ENCODE measurements around the gene PPARD. TPM values are rescaled to one million over a fixed set of nuclear protein-coding genes. Genes with fewer than 3 reads are reported as not detected.
"Not testable (repeated sequence)": the region's sequence is repeated elsewhere in the genome, so short reads cannot be mapped to it uniquely, and the experiment has no call there.

Gene PPARD
- total RNA-seq, 1 experiment from 2014 or later: 13.8 TPM

DNA sequence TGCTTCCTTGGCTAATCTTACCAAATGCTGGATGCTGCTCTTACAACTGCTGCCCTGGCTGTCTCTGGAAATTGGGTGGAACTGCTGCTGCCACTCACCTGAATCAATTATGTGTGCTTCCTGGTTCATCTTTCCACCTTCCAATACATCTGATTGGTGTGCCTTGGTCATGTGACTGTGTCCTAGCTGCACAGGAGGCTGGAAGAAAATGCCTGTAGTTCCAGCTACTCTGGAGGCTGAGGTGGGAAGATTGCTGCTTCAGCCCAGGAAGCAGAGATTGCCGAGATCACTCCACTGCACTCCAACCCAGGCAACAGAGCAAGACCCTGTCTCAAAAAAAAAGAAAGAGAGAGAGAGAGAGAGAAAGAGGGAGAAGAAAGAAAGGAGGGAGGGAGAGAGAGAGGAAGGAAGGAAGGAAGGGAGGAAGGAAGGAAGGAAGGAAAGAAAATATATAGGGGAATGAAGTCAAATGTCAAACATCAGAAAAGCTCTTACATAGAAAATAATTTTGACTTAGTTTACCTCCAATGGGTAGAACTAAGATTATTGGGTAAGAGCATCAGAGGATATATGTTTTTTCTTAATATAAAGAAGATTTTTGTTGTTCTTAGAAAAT, 14.1 kb upstream of the PPARD start:
- no peak for TF ChIP-seq EZH2 (IDR thresholded peaks at IDR 0.05; ENCODE audit: borderline replicate concordance, low read depth, low read length, poor library complexity, severe bottlenecking)
- TF ChIP-seq, protein P1, sequence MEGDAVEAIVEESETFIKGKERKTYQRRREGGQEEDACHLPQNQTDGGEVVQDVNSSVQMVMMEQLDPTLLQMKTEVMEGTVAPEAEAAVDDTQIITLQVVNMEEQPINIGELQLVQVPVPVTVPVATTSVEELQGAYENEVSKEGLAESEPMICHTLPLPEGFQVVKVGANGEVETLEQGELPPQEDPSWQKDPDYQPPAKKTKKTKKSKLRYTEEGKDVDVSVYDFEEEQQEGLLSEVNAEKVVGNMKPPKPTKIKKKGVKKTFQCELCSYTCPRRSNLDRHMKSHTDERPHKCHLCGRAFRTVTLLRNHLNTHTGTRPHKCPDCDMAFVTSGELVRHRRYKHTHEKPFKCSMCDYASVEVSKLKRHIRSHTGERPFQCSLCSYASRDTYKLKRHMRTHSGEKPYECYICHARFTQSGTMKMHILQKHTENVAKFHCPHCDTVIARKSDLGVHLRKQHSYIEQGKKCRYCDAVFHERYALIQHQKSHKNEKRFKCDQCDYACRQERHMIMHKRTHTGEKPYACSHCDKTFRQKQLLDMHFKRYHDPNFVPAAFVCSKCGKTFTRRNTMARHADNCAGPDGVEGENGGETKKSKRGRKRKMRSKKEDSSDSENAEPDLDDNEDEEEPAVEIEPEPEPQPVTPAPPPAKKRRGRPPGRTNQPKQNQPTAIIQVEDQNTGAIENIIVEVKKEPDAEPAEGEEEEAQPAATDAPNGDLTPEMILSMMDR (conservative IDR thresholded peaks at IDR 0.05; ENCODE audit: low read depth, low read length): no peak
- intact Hi-C loops (cut with micrococcal nuclease; ENCODE audit: unreplicated experiment): no loop called here
- POLR2A ChIA-PET (ENCODE audit: low non-redundant PET): no interaction called here
- Histone ChIP-seq H3K27me3 (replicated peaks; ENCODE audit: insufficient read depth, low read depth, low read length, poor library complexity) (no peaks in the 10 kb centered on the region), H3K4me1 (ENCODE audit: insufficient read depth, low read length, poor library complexity, severe bottlenecking) (no peaks in the 10 kb centered on the region), H3K27ac (ENCODE audit: low read depth, low read length, poor library complexity, severe bottlenecking) (no peak overlapping the region), H3K4me3 (ENCODE audit: low read depth, low read length, poor library complexity, severe bottlenecking) (no peak overlapping the region), H3K9me3 (ENCODE audit: low read depth, low read length, poor library complexity, severe bottlenecking) (peaks cover 4% of the 10 kb centered on the region), H3K36me3 (ENCODE audit: insufficient read depth, low read length, poor library complexity, severe bottlenecking) (no peaks in the 10 kb centered on the region)
- CTCF ChIA-PET: no interaction called here
- no peak for DNase-seq (ENCODE audit: low spot score)
- BruUV-seq (replicated peaks): no TSS peak

DNA sequence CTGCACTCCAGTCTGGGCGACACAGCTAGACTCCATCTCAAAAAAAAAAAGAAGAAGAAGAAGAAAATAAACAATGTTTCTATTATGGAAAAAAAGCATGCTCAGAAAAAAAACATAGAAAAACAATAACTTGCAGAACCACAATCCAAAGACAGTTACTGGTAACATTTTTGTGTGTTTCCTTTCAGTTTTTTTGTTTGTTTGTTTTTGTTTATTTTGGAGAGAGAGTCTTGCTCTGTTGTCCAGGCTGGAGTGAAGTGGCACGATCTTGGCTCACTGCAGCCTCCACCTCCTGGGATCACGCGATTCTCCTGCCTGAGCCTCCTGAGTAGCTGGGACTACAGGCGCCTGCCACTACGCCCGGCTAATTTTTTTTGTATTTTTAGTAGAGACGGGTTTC, 13.4 kb upstream of the PPARD start:
- H3K36me3 ChIP-seq (ENCODE audit: insufficient read depth, low read length, poor library complexity, severe bottlenecking); H3K4me3 ChIP-seq (ENCODE audit: low read depth, low read length, poor library complexity, severe bottlenecking); DNase-seq (ENCODE audit: low spot score); H3K27me3 ChIP-seq (replicated peaks; ENCODE audit: insufficient read depth, low read depth, low read length, poor library complexity); CTCF ChIA-PET; H3K27ac ChIP-seq (ENCODE audit: low read depth, low read length, poor library complexity, severe bottlenecking); H3K9me3 ChIP-seq (ENCODE audit: low read depth, low read length, poor library complexity, severe bottlenecking); BruUV-seq (replicated peaks); intact Hi-C loops (cut with micrococcal nuclease; ENCODE audit: unreplicated experiment); H3K4me1 ChIP-seq (ENCODE audit: insufficient read depth, low read length, poor library complexity, severe bottlenecking): not testable (repeated sequence)
- POLR2A ChIA-PET (ENCODE audit: low non-redundant PET): interaction anchor here (0.6 kb wide), 1 partner anchor 1520 kb away, joined by 3 read pairs; no protein-coding TSS in a partner anchor

DNA sequence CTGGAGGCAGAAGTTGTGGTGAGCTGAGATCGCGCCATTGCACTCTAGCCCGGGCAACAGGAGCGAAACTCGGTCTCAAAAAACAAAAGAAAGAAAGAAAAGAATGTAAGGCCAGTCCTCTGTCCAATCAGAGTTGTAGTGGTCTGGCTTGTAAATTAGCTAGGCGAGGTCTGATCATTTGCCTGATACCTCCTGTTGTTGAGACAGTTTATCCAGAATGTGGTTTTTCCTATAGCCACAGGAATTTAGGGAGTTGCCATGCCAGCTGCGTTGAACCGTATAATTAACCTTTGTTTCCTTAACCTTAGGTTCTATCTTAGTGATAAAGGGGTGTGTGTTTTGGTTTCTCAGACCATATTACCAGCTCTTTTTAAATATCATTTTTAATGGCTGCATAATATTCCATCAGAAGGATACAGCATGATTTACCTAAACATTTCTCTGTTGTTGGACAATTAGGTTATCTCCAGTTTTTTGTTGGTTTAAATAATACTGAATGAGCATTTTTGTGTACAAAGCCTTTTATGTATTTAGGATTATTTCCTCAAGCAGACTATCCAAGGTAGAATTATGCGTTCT, 11.7 kb upstream of the PPARD start:
- no peak overlapping the region for H3K27ac ChIP-seq (ENCODE audit: low read depth, low read length, poor library complexity, severe bottlenecking)
- H3K9me3 ChIP-seq (ENCODE audit: low read depth, low read length, poor library complexity, severe bottlenecking): peaks cover 4% of the 10 kb centered on the region
- BruUV-seq (replicated peaks): no TSS peak
- H3K36me3 ChIP-seq (ENCODE audit: insufficient read depth, low read length, poor library complexity, severe bottlenecking): no peaks in the 10 kb centered on the region
- ChIA-PET POLR2A (ENCODE audit: low non-redundant PET) (no interaction called here), CTCF (no interaction called here)
- intact Hi-C loops (cut with micrococcal nuclease; ENCODE audit: unreplicated experiment): no loop called here
- no peak for DNase-seq (ENCODE audit: low spot score)
- TF ChIP-seq, protein P1 (conservative IDR thresholded peaks at IDR 0.05; ENCODE audit: low read depth, low read length): no peak
- no peak for TF ChIP-seq EZH2 (IDR thresholded peaks at IDR 0.05; ENCODE audit: borderline replicate concordance, low read depth, low read length, poor library complexity, severe bottlenecking)
- no peak overlapping the region for H3K4me3 ChIP-seq (ENCODE audit: low read depth, low read length, poor library complexity, severe bottlenecking)
- H3K4me1 ChIP-seq (ENCODE audit: insufficient read depth, low read length, poor library complexity, severe bottlenecking): no peaks in the 10 kb centered on the region
- no peaks in the 10 kb centered on the region for H3K27me3 ChIP-seq (replicated peaks; ENCODE audit: insufficient read depth, low read depth, low read length, poor library complexity)

All from A673 (cell line).